Esophagus muscularis mucosa (tissue), 3 donors: Measurements from ENCODE around the gene CHAF1A.

Source experiments
- CTCF ChIP-seq, 3 experiments: fragments of 200-600 bp in 2 of 3; fragments of 450-650 bp in 1 of 3; sonication (generic) in 2 of 3; IDR thresholded peaks; one replicate each; pipeline ENCODE4 v1.5.1; 2017 to 2019; ENCODE audit warnings: antibody characterized with exemption in 3 of 3, mild to moderate bottlenecking in 2 of 3, moderate library complexity in 1 of 3
- POLR2AphosphoS5 ChIP-seq, 2 donors: sonication (generic); formaldehyde crosslinking; IDR thresholded peaks; one replicate each; pipeline ENCODE4 v1.6.1; 2017; ENCODE audit warnings: antibody characterized with exemption in 2 of 2

GRCh38 chr19:4379383-4380253, 22.8 kb upstream of the CHAF1A start:
- TF ChIP-seq POLR2AphosphoS5 (IDR thresholded peaks at IDR 0.05) = peak; percentile 42 to 60
- TF ChIP-seq CTCF (IDR thresholded peaks at IDR 0.05) = no peak
